GM21619 (cell line): Measurements from ENCODE around the gene DAPK2.

Experiments used
- ATAC-seq: cut with Tn5 transposase; IDR thresholded peaks from one replicate; pipeline ENCODE4 v1.9.1; 2021; ENCODE audit not compliant: unreplicated experiment

Gene DAPK2

GRCh38 chr15:64024172-64025050, 21.9 kb downstream of the DAPK2 start:
- no peak for ATAC-seq

GRCh38 chr15:64023220-64023619, 23.1 kb downstream of the DAPK2 start:
- ATAC-seq = no peak

GRCh38 chr15:64022571-64022970, 23.7 kb downstream of the DAPK2 start:
- ATAC-seq = no peak

- ATAC-seq = no peak
Observed at GRCh38 chr15:64019764-64020163, 26.5 kb downstream of the DAPK2 start.

- no peak for ATAC-seq
Observed at GRCh38 chr15:64017591-64018163, 28.6 kb downstream of the DAPK2 start.

- no peak for ATAC-seq
Observed at GRCh38 chr15:64017082-64017588, 29.1 kb downstream of the DAPK2 start.

GRCh38 chr15:64016257-64016656, 30.0 kb downstream of the DAPK2 start:
- ATAC-seq = no peak

- no peak for ATAC-seq
Observed at GRCh38 chr15:64014995-64015394, 31.3 kb downstream of the DAPK2 start.

- ATAC-seq = no peak
Observed at GRCh38 chr15:64013179-64014062, 32.9 kb downstream of the DAPK2 start.

- ATAC-seq = no peak
Observed at GRCh38 chr15:64011736-64012135, 34.5 kb downstream of the DAPK2 start.

- peak; percentile 85 for ATAC-seq
Observed at GRCh38 chr15:64010719-64011118, 35.6 kb downstream of the DAPK2 start.

- peak; percentile 53 for ATAC-seq
Observed at GRCh38 chr15:64009798-64010261, 36.5 kb downstream of the DAPK2 start.

GRCh38 chr15:64009241-64009640, 37.0 kb downstream of the DAPK2 start:
- no peak for ATAC-seq

- no peak for ATAC-seq
Observed at GRCh38 chr15:64008177-64008576, 38.1 kb downstream of the DAPK2 start.

- no peak for ATAC-seq
Observed at GRCh38 chr15:64006642-64007041, 39.6 kb downstream of the DAPK2 start.

- ATAC-seq = no peak
Observed at GRCh38 chr15:64004587-64004986, 41.7 kb downstream of the DAPK2 start.

GRCh38 chr15:64004056-64004455, 42.2 kb downstream of the DAPK2 start:
- no peak for ATAC-seq

GRCh38 chr15:64003182-64003581, 43.1 kb downstream of the DAPK2 start:
- no peak for ATAC-seq

GRCh38 chr15:64001148-64001547, 45.1 kb downstream of the DAPK2 start:
- no peak for ATAC-seq

GRCh38 chr15:64000183-64000951, 45.9 kb downstream of the DAPK2 start:
- no peak for ATAC-seq
